Measurements from ENCODE around the gene OTOG. TPM values are rescaled to one million over a fixed set of nuclear protein-coding genes. Genes with fewer than 3 reads are reported as not detected.

The OTOG gene
- total RNA-seq, 1 donor, result not detected

GRCh38 chr11:17574141-17575091, 27.4 kb downstream of the OTOG start:
- TF ChIP-seq CTCF (IDR thresholded peaks at IDR 0.05; ENCODE audit: insufficient read depth, low read length), result no peak
- H3K4me3 ChIP-seq (ENCODE audit: low read depth, low read length), result no peak overlapping the region
- DNase-seq (ENCODE audit: low read depth), result no peak

DNA sequence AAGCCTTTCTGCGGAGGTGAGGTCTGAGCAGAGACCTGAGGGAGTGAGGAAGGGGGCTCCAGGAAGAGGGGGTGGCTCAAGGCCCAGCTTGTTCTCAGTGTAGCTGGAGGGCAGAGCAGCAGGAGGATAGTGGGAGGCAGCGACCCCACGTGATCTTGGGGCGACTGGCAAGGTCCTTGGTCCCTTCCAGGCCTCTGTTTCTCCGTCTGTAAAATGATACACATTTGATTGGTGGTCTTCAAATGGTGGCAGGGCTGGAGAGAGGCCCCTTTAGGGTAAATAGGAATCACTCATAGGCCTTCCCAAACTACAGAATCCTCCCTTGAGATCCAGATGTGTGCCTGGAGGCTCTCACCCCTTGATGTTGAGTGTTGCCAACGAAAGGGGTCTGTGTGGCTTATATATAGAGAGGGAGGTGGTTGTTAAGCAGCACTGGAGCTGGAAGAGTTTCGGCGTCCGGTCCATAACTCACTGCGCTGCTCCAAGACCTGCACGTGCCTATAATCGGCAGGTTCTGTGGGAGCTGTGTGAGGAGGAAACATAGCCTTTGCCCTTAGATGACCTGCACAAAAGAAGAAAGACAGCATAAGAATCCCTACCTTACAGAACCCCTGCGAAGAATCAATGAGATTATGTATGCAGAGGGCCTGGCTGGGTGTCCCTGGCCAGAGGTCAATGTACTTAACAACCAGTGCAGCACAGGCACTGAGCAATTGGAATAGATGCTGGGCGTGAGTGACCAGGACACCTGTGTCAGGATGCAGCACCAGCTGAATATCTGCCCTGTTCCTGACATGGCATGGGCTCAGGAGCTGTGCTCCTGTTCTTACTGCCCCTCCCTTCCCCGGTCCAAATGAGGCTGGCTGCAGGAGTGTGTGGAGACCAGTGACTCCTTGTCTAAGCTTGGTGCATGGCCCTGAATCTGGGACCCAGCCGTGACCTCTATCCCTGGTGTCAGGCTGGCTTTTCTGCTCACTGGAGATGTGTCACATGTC, 28.7 kb downstream of the OTOG start:
- DNase-seq (ENCODE audit: low read depth), result no peak
- no peak for TF ChIP-seq CTCF (IDR thresholded peaks at IDR 0.05; ENCODE audit: insufficient read depth, low read length)
- no peak overlapping the region for H3K4me3 ChIP-seq (ENCODE audit: low read depth, low read length)

DNA sequence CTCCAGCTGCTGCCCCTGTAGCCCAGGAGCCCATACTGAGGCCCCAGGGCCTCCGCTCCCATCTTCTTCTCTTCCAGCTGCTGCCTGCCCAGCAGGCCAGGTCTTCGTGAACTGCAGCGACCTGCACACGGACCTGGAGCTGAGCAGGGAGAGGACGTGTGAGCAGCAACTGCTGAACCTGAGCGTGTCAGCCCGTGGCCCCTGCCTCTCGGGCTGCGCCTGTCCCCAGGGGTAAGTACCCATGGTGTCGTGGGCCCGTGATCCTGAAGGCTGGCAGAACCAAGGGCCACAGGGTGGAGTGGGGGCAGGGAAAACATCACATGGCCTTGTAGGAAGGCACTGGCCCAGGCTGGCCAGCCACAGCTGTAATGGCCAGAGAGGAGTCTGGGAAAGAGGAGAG, 31.2 kb downstream of the OTOG start:
- no peak overlapping the region for H3K4me3 ChIP-seq (ENCODE audit: low read depth, low read length)
- no peak for DNase-seq (ENCODE audit: low read depth)
- TF ChIP-seq CTCF (IDR thresholded peaks at IDR 0.05; ENCODE audit: insufficient read depth, low read length), result no peak

DNA sequence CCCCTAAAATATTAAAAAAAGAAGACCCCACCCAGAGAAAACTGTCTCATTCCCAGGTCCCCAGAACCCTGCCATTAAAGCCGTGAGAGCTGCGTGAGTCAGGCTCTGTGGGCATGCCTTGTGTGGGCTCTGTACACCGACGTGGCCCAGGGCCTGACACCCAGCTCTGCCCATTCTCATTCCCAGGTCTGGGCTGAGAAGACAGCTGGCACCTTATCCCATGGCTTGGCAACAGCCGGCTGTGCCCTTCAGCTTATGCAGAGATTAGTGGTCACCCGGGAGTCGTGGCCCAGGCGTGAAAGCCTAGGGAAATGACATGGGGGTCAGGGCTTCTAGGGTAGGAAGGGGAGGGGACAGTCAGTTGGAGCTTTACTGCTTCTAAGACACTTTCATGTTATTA, 31.9 kb downstream of the OTOG start:
- TF ChIP-seq CTCF (IDR thresholded peaks at IDR 0.05; ENCODE audit: insufficient read depth, low read length), result no peak
- no peak for DNase-seq (ENCODE audit: low read depth)
- H3K4me3 ChIP-seq (ENCODE audit: low read depth, low read length), result no peak overlapping the region

- TF ChIP-seq CTCF (IDR thresholded peaks at IDR 0.05; ENCODE audit: insufficient read depth, low read length), result no peak
- no peak overlapping the region for H3K4me3 ChIP-seq (ENCODE audit: low read depth, low read length)
- DNase-seq (ENCODE audit: low read depth), result no peak
Observed at GRCh38 chr11:17579451-17579850, 32.4 kb downstream of the OTOG start.

DNA sequence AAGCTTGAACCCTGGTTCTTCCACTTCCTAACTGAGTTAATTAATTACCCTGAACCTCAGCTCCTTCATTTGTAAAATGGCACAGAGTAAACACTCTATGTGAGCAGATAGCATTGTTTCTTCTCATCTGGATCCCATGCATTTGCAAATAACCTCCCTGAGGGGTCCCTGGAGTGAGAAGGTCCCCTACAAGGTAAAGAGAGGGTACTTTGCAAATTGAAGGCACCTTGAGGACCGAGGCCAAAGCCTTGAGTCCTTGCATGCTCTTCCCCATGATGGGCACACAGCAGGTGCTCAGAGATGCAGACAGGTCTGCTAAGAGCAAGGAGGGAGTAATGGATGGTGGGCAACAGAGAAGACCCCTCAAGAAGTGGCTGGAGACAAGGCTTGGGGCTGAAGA, 33.2 kb downstream of the OTOG start:
- DNase-seq (ENCODE audit: low read depth), result no peak
- no peak overlapping the region for H3K4me3 ChIP-seq (ENCODE audit: low read depth, low read length)
- TF ChIP-seq CTCF (IDR thresholded peaks at IDR 0.05; ENCODE audit: insufficient read depth, low read length), result no peak
